Myocyte (in vitro differentiated cells): ENCODE data around the gene PAK1. TPM values are rescaled to one million over a fixed set of nuclear protein-coding genes. Genes with fewer than 3 reads are reported as not detected.

ENCODE experiments used
- DNase-seq: peaks from one replicate; pipeline ENCODE4 v3.0.0-alpha.2; 2012; ENCODE audit warnings: low read depth
- total RNA-seq: library from RNA; depleted of rRNA; stranded (reverse); fragments of >200 nt; gene quantifications from 2 replicates; pipeline ENCODE4 v1.2.3, GENCODE V29; 2014

Gene PAK1
- total RNA-seq, 1 donor from 2014 or later: 54.3 TPM

GRCh38 chr11:77475206-77475605 is 1.3 kb upstream of the PAK1 start:
- DNase-seq: no peak

- no peak for DNase-seq
Measured at GRCh38 chr11:77474684-77475060, 778 bp upstream of the PAK1 start.

GRCh38 chr11:77472991-77473800 is 698 bp downstream of the PAK1 start:
- DNase-seq: peak; percentile 26

GRCh38 chr11:77471558-77472193 is 2.2 kb downstream of the PAK1 start:
- DNase-seq: no peak

GRCh38 chr11:77470971-77471370 is 2.9 kb downstream of the PAK1 start:
- no peak for DNase-seq

GRCh38 chr11:77470504-77470903 is 3.4 kb downstream of the PAK1 start:
- no peak for DNase-seq

- DNase-seq: no peak
Measured at GRCh38 chr11:77468527-77468926, 5.4 kb downstream of the PAK1 start.

- DNase-seq: no peak
Measured at GRCh38 chr11:77467993-77468392, 5.9 kb downstream of the PAK1 start.

GRCh38 chr11:77467233-77467632 is 6.7 kb downstream of the PAK1 start:
- no peak for DNase-seq

GRCh38 chr11:77457340-77457739 is 16.6 kb downstream of the PAK1 start:
- DNase-seq: peak; percentile 41

- no peak for DNase-seq
Measured at GRCh38 chr11:77455740-77456139, 18.2 kb downstream of the PAK1 start.

- no peak for DNase-seq
Measured at GRCh38 chr11:77454867-77455655, 18.8 kb downstream of the PAK1 start.

- DNase-seq: no peak
Measured at GRCh38 chr11:77450227-77450626, 23.7 kb downstream of the PAK1 start.

- no peak for DNase-seq
Measured at GRCh38 chr11:77449784-77450183, 24.1 kb downstream of the PAK1 start.

- DNase-seq: no peak
Measured at GRCh38 chr11:77449060-77449521, 24.8 kb downstream of the PAK1 start.

GRCh38 chr11:77448269-77448668 is 25.6 kb downstream of the PAK1 start:
- no peak for DNase-seq

- no peak for DNase-seq
Measured at GRCh38 chr11:77446911-77447629, 26.8 kb downstream of the PAK1 start.

GRCh38 chr11:77444261-77444660 is 29.6 kb downstream of the PAK1 start:
- no peak for DNase-seq

GRCh38 chr11:77442394-77443053 is 31.4 kb downstream of the PAK1 start:
- DNase-seq: no peak

- no peak for DNase-seq
Measured at GRCh38 chr11:77441426-77441825, 32.5 kb downstream of the PAK1 start.

- DNase-seq: no peak
Measured at GRCh38 chr11:77440678-77441077, 33.2 kb downstream of the PAK1 start.
